GM19467 (cell line): ENCODE data around the gene MFF.

Experiments
- ATAC-seq: cut with Tn5 transposase; IDR thresholded peaks from one replicate; pipeline ENCODE4 v1.9.1; 2021; ENCODE audit warnings: mild to moderate bottlenecking, moderate library complexity; ENCODE audit not compliant: unreplicated experiment

The MFF gene

GRCh38 chr2:227404585-227405271 is 79.7 kb downstream of the MFF start:
- no peak for ATAC-seq

DNA sequence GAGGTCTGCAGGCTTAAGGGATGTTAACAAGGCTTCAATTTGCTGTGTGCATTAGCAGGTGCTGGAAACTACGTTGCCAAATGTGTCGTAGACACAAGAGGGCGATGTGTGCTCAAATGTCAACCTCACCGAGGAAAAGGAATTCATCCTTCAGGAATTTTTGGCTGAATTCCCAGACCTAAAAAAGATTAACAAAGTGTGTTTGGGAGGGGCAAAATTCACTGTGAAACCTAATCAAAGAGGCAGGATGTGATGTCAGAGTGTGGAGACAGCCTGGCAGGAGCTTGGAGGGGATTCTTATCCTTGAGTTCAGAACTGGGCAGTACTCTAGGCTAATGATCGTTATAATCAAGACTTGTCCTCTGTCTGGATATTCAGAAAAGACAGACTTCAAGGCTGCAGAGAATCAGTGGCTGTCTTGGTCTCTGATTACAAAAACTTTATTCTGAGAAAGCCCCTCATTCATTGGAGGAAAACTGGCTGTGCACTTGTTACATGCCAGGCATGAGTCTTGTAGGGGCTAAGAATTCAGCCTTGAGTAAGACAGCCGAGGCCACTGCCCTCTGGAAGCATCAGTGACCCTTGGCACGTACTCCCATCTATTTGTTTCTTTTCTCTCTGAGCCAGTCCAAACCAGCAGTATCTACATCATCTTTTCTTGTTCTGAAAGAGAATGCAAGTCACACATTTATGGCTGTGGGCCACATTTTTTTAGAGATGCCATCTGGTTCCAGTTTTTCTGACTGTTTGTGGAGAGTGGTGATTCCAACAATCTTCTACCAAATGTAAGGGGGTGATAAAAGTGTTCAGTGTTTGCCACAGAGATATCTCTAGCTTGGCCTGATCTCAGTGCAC is 81.4 kb downstream of the MFF start:
- no peak for ATAC-seq
